Measurements from ENCODE around the gene TRPV4. TPM values are rescaled to one million over a fixed set of nuclear protein-coding genes. Genes with fewer than 3 reads are reported as not detected.

TRPV4 gene
- total RNA-seq, 2 donors from 2014 or later: 0.59 to 0.90 TPM

DNA sequence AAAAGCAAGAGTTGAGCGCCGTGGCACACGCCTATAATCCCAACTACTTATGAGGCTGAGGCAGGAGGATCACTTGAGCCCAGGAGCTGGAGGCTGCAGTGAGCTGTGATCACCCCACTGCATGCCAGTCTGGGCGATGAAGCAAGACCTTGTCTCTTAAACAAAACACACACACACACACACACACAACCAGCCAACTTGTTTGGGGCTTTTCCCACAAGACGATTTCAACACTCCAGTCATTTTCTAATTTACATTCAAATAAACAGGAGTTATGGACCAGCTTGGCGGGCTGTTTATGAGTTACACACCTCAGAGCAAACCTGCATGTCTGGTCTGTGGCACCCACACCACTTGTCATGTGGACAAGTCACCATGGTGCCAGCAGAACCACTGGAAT, 40.5 kb upstream of the TRPV4 start:
- Histone ChIP-seq H3K4me3 (no peak overlapping the region), H3K36me3 (no peaks in the 10 kb centered on the region), H3K4me1 (peaks cover 0 to 19% of the 10 kb centered on the region in 2 donors), H3K27ac (no peak overlapping the region), H3K9me3 (no peaks in the 10 kb centered on the region), H3K27me3 (no peaks in the 10 kb centered on the region)
- TF ChIP-seq, protein P1, sequence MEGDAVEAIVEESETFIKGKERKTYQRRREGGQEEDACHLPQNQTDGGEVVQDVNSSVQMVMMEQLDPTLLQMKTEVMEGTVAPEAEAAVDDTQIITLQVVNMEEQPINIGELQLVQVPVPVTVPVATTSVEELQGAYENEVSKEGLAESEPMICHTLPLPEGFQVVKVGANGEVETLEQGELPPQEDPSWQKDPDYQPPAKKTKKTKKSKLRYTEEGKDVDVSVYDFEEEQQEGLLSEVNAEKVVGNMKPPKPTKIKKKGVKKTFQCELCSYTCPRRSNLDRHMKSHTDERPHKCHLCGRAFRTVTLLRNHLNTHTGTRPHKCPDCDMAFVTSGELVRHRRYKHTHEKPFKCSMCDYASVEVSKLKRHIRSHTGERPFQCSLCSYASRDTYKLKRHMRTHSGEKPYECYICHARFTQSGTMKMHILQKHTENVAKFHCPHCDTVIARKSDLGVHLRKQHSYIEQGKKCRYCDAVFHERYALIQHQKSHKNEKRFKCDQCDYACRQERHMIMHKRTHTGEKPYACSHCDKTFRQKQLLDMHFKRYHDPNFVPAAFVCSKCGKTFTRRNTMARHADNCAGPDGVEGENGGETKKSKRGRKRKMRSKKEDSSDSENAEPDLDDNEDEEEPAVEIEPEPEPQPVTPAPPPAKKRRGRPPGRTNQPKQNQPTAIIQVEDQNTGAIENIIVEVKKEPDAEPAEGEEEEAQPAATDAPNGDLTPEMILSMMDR (IDR thresholded peaks at IDR 0.05): no peak
- DNase-seq (ENCODE audit: low spot score): no peak

DNA sequence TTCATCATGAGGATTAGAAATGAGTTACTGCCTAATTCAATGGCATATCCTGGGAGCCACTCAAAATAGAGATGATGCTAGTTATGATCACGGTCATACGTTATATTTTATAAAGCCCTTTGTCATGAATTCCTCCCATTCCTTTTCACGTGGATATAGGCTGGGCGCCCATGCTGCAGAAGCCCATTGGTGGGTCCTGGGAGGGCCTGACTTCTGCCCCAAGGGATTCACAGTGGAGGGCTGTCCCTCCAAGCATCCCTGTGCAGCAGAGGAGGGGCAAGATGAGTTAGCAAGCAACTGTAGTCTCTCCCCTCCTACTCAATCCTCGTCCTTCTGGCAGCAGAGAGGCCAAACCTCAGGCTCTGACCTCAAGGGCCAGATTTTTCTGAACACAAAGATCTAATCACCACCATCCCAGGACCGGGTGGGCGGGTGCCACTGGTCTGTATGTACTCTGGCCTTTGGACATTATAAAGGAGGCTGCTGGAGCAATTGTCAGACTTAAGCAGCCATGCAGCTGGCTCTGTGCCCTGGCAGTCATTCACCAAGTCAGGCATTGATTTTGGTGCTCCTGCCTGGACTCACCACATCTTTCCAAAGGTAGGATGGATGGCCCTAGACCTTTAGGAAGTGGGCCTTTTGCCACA, 38.6 kb upstream of the TRPV4 start:
- TF ChIP-seq, protein P1 (IDR thresholded peaks at IDR 0.05): no peak
- H3K36me3 ChIP-seq: no peaks in the 10 kb centered on the region

DNA sequence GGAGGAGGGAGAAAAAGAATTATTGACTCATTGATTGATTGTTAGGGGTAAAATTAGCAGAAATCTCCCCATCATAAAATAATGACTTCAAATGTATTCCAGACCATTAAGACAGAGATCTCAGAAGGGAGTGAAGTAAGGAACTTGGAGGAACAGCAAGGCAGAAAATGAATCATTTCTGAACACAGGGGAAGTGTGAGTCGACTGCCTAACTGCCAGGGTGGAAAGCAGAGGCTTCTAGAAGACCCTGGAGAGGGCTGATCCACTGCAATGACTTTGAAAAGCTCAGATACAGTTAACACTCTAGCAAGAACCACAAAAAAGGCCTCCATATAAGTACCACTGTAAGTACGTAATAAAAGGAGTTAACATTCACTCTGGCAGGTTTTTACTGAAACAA, 37.5 kb upstream of the TRPV4 start:
- H3K4me3 ChIP-seq: no peak overlapping the region
- H3K27me3 ChIP-seq: no peaks in the 10 kb centered on the region
- peaks cover 0 to 6% of the 10 kb centered on the region in 2 donors for H3K4me1 ChIP-seq
- no peak for DNase-seq (ENCODE audit: low spot score)
- TF ChIP-seq, protein P1 (IDR thresholded peaks at IDR 0.05): no peak
- no peak overlapping the region for H3K27ac ChIP-seq
- no peaks in the 10 kb centered on the region for H3K9me3 ChIP-seq
- H3K36me3 ChIP-seq: no peaks in the 10 kb centered on the region

More for the DNA sequence above, 38.6 kb upstream of the TRPV4 start:
- Histone ChIP-seq H3K9me3 (no peaks in the 10 kb centered on the region), H3K4me1 (peaks cover 0 to 6% of the 10 kb centered on the region in 2 donors), H3K27me3 (no peaks in the 10 kb centered on the region), H3K4me3 (no peak overlapping the region), H3K27ac (no peak overlapping the region)
- no peak for DNase-seq (ENCODE audit: low spot score)

DNA sequence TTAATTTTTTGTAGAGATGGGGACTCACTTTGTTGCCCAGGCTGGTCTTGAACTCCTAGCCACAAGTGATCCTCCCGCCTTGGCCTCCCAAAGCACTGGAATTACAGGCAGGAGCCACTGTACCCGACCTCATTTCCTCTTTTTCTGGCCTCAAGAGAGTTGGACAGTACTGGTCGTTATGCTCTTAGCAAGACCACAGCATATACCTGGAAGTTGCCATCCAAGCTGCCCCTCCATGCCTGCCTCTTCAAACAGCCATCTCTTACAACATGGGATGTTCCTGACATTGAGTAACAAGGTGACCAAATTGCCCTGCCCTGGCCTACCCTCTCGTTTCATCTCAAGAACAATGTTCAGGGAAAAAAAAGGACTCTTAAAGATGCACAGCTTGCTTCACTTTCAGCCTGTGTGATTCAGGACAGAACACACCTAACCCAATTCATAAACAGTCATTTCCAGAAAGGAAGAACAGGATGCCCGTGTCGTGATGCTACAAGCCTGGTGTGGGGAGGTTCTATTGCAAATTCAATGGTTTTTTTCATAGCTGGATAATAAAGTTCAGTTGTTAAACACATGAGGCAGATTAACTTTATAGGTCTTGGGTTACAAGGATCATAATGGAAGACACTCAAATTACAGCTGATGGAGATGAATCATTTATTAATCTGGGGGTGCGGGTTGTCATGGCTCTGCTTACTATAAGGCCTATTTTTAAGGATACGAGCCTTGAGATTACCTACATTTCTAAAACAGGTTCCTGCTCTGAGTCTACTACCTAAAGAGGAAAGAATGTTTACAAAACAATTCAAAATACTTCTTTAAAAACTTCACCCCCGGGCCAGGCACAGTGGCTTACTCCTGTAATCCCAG, 35.2 kb upstream of the TRPV4 start:
- Histone ChIP-seq H3K27ac (no peak overlapping the region), H3K9me3 (no peaks in the 10 kb centered on the region), H3K27me3 (no peaks in the 10 kb centered on the region), H3K4me3 (no peak overlapping the region), H3K4me1 (no peaks in the 10 kb centered on the region), H3K36me3 (no peaks in the 10 kb centered on the region)
- DNase-seq (ENCODE audit: low spot score): no peak
- TF ChIP-seq, protein P1 (IDR thresholded peaks at IDR 0.05): no peak

DNA sequence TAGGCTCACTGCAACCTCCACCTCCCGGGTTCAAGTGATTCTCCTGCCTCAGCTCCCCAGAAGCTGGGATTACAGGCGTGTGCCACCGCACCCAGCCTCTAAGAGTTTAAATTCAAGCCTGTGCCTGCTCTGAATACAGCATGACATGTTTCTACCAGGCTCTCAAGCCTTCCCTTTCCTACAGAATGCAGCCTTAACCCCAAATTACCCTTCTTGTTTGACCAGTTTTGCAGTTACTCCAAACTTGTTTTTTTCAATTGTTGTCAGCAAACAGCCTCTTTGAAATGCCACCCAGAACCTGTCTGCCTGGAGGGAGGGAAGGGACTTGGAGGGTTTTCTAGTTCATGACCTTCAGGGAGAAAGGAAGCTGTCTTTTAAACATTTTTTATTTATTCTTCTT, 31.7 kb upstream of the TRPV4 start:
- DNase-seq (ENCODE audit: low spot score): no peak
- H3K9me3 ChIP-seq: no peaks in the 10 kb centered on the region
- no peak overlapping the region for H3K27ac ChIP-seq
- H3K4me1 ChIP-seq: no peaks in the 10 kb centered on the region
- H3K4me3 ChIP-seq: no peak overlapping the region
- no peaks in the 10 kb centered on the region for H3K27me3 ChIP-seq
- H3K36me3 ChIP-seq: no peaks in the 10 kb centered on the region
- TF ChIP-seq, protein P1 (IDR thresholded peaks at IDR 0.05): no peak

Measured in right atrium auricular region (tissue), 2 donors.